ENCODE results near the gene DNAJC10.
"Not testable (repeated sequence)": the region's sequence is repeated elsewhere in the genome, so short reads cannot be mapped to it uniquely, and the experiment has no call there.

The DNAJC10 gene

GRCh38 chr2:182706751-182707150 lies 9.3 kb upstream of the DNAJC10 start:
- CTCF ChIA-PET = no interaction called here
- Mint-ChIP-seq H3K27ac (no peak overlapping the region), H3K4me1 (no peaks in the 10 kb centered on the region), H3K9me3 (no peaks in the 10 kb centered on the region), H3K36me3 (no peaks in the 10 kb centered on the region), H3K4me3 (no peak overlapping the region), H3K27me3 (peaks cover 18% of the 10 kb centered on the region)
- DNase-seq = no peak

GRCh38 chr2:182713601-182714000 lies 2.5 kb upstream of the DNAJC10 start:
- H3K36me3 Mint-ChIP-seq = no peaks in the 10 kb centered on the region
- no peak overlapping the region for H3K27ac Mint-ChIP-seq
- no peak for DNase-seq
- no peak overlapping the region for H3K4me3 Mint-ChIP-seq
- CTCF ChIA-PET = no interaction called here
- no peaks in the 10 kb centered on the region for H3K9me3 Mint-ChIP-seq
- H3K27me3 Mint-ChIP-seq = peaks cover 4% of the 10 kb centered on the region
- peaks cover 9% of the 10 kb centered on the region for H3K4me1 Mint-ChIP-seq

- H3K27me3 Mint-ChIP-seq = no peaks in the 10 kb centered on the region
- no peak for DNase-seq
- CTCF ChIA-PET = interaction anchor here (1.5 kb wide), 1 partner anchor 49 kb away, joined by 3 read pairs; no protein-coding TSS in a partner anchor
- H3K4me1 Mint-ChIP-seq = peaks cover 9% of the 10 kb centered on the region
- H3K27ac Mint-ChIP-seq = no peak overlapping the region
- H3K9me3 Mint-ChIP-seq = no peaks in the 10 kb centered on the region
- no peaks in the 10 kb centered on the region for H3K36me3 Mint-ChIP-seq
- no peak overlapping the region for H3K4me3 Mint-ChIP-seq
Observed at GRCh38 chr2:182715121-182715891, 751 bp upstream of the DNAJC10 start.

GRCh38 chr2:182716650-182716979 lies 558 bp downstream of the DNAJC10 start:
- Mint-ChIP-seq H3K4me1 (peaks cover 9% of the 10 kb centered on the region), H3K36me3 (peaks cover 2% of the 10 kb centered on the region), H3K27ac (no peak overlapping the region), H3K4me3 (no peak overlapping the region), H3K9me3 (no peaks in the 10 kb centered on the region), H3K27me3 (no peaks in the 10 kb centered on the region)
- CTCF ChIA-PET = interaction anchor here (1.4 kb wide), 1 partner anchor 263 kb away, joined by 3 read pairs; no protein-coding TSS in a partner anchor
- DNase-seq = peak; percentile 27

GRCh38 chr2:182717416-182717815 lies 1.4 kb downstream of the DNAJC10 start:
- peaks cover 2% of the 10 kb centered on the region for H3K36me3 Mint-ChIP-seq
- H3K27ac Mint-ChIP-seq = no peak overlapping the region
- CTCF ChIA-PET = interaction anchor here (1.4 kb wide), 1 partner anchor 263 kb away, joined by 3 read pairs; no protein-coding TSS in a partner anchor
- H3K4me3 Mint-ChIP-seq = no peak overlapping the region
- peaks cover 9% of the 10 kb centered on the region for H3K4me1 Mint-ChIP-seq
- H3K27me3 Mint-ChIP-seq = no peaks in the 10 kb centered on the region
- no peaks in the 10 kb centered on the region for H3K9me3 Mint-ChIP-seq
- no peak for DNase-seq

GRCh38 chr2:182717816-182718215 lies 1.8 kb downstream of the DNAJC10 start:
- Mint-ChIP-seq H3K9me3 (no peaks in the 10 kb centered on the region), H3K27me3 (no peaks in the 10 kb centered on the region), H3K4me1 (peaks cover 9% of the 10 kb centered on the region), H3K4me3 (no peak overlapping the region), H3K27ac (no peak overlapping the region), H3K36me3 (peaks cover 2% of the 10 kb centered on the region)
- no peak for DNase-seq
- CTCF ChIA-PET = interaction anchor here (1.4 kb wide), 1 partner anchor 262 kb away, joined by 3 read pairs; no protein-coding TSS in a partner anchor

GRCh38 chr2:182718459-182718858 lies 2.4 kb downstream of the DNAJC10 start:
- no peaks in the 10 kb centered on the region for H3K9me3 Mint-ChIP-seq
- H3K27ac Mint-ChIP-seq = no peak overlapping the region
- CTCF ChIA-PET = no interaction called here
- H3K4me1 Mint-ChIP-seq = peaks cover 9% of the 10 kb centered on the region
- H3K27me3 Mint-ChIP-seq = no peaks in the 10 kb centered on the region
- no peak overlapping the region for H3K4me3 Mint-ChIP-seq
- peaks cover 2% of the 10 kb centered on the region for H3K36me3 Mint-ChIP-seq
- no peak for DNase-seq

- CTCF ChIA-PET, H3K4me1 Mint-ChIP-seq, H3K4me3 Mint-ChIP-seq, H3K27me3 Mint-ChIP-seq, H3K9me3 Mint-ChIP-seq, H3K36me3 Mint-ChIP-seq, DNase-seq, H3K27ac Mint-ChIP-seq: not testable (repeated sequence)
Observed at GRCh38 chr2:182719116-182719515, 3.1 kb downstream of the DNAJC10 start.

- peaks cover 10% of the 10 kb centered on the region for H3K36me3 Mint-ChIP-seq
- no peak for DNase-seq
- no peak overlapping the region for H3K4me3 Mint-ChIP-seq
- H3K9me3 Mint-ChIP-seq = no peaks in the 10 kb centered on the region
- H3K27ac Mint-ChIP-seq = no peak overlapping the region
- CTCF ChIA-PET = no interaction called here
- H3K4me1 Mint-ChIP-seq = no peaks in the 10 kb centered on the region
- no peaks in the 10 kb centered on the region for H3K27me3 Mint-ChIP-seq
Observed at GRCh38 chr2:182724656-182725055, 8.6 kb downstream of the DNAJC10 start.

GRCh38 chr2:182726473-182726872 lies 10.4 kb downstream of the DNAJC10 start:
- Mint-ChIP-seq H3K4me1 (no peaks in the 10 kb centered on the region), H3K36me3 (peaks cover 14% of the 10 kb centered on the region), H3K9me3 (no peaks in the 10 kb centered on the region)

GRCh38 chr2:182728014-182728413 lies 12.0 kb downstream of the DNAJC10 start:
- no peak overlapping the region for H3K27ac Mint-ChIP-seq
- no peaks in the 10 kb centered on the region for H3K9me3 Mint-ChIP-seq
- no peak for DNase-seq
- H3K36me3 Mint-ChIP-seq = peaks cover 23% of the 10 kb centered on the region
- CTCF ChIA-PET = no interaction called here
- no peaks in the 10 kb centered on the region for H3K4me1 Mint-ChIP-seq
- no peak overlapping the region for H3K4me3 Mint-ChIP-seq
- H3K27me3 Mint-ChIP-seq = no peaks in the 10 kb centered on the region

More at GRCh38 chr2:182726473-182726872, 10.4 kb downstream of the DNAJC10 start:
- CTCF ChIA-PET = no interaction called here
- no peak overlapping the region for H3K27ac Mint-ChIP-seq
- H3K27me3 Mint-ChIP-seq = no peaks in the 10 kb centered on the region
- H3K4me3 Mint-ChIP-seq = no peak overlapping the region
- DNase-seq = no peak

- no peaks in the 10 kb centered on the region for H3K27me3 Mint-ChIP-seq
- no peak for DNase-seq
- H3K4me3 Mint-ChIP-seq = no peak overlapping the region
- no peak overlapping the region for H3K27ac Mint-ChIP-seq
- no peaks in the 10 kb centered on the region for H3K9me3 Mint-ChIP-seq
- H3K36me3 Mint-ChIP-seq = peaks cover 23% of the 10 kb centered on the region
- CTCF ChIA-PET = no interaction called here
- H3K4me1 Mint-ChIP-seq = no peaks in the 10 kb centered on the region
Observed at GRCh38 chr2:182729710-182730339, 13.8 kb downstream of the DNAJC10 start.

GRCh38 chr2:182730486-182730885 lies 14.4 kb downstream of the DNAJC10 start:
- CTCF ChIA-PET = no interaction called here
- Mint-ChIP-seq H3K27ac (no peak overlapping the region), H3K9me3 (no peaks in the 10 kb centered on the region), H3K27me3 (no peaks in the 10 kb centered on the region), H3K4me3 (no peak overlapping the region), H3K4me1 (no peaks in the 10 kb centered on the region), H3K36me3 (peaks cover 23% of the 10 kb centered on the region)
- DNase-seq = no peak

- CTCF ChIA-PET = no interaction called here
- H3K9me3 Mint-ChIP-seq = no peaks in the 10 kb centered on the region
- no peaks in the 10 kb centered on the region for H3K4me1 Mint-ChIP-seq
- peaks cover 26% of the 10 kb centered on the region for H3K36me3 Mint-ChIP-seq
- H3K4me3 Mint-ChIP-seq = no peak overlapping the region
- H3K27ac Mint-ChIP-seq = no peak overlapping the region
- no peak for DNase-seq
- no peaks in the 10 kb centered on the region for H3K27me3 Mint-ChIP-seq
Observed at GRCh38 chr2:182732736-182733135, 16.7 kb downstream of the DNAJC10 start.

GRCh38 chr2:182733572-182733971 lies 17.5 kb downstream of the DNAJC10 start:
- no peaks in the 10 kb centered on the region for H3K27me3 Mint-ChIP-seq
- no peak overlapping the region for H3K27ac Mint-ChIP-seq
- peaks cover 25% of the 10 kb centered on the region for H3K36me3 Mint-ChIP-seq
- DNase-seq = no peak
- no peaks in the 10 kb centered on the region for H3K9me3 Mint-ChIP-seq
- CTCF ChIA-PET = no interaction called here
- H3K4me1 Mint-ChIP-seq = no peaks in the 10 kb centered on the region
- no peak overlapping the region for H3K4me3 Mint-ChIP-seq

All from activated naive CD4-positive, alpha-beta T cell treated with anti-CD3 and anti-CD28 coated beads, Interleukin-2, amount 10 ng/mL, durations not matched to agents 7 days and 5 days (primary cell).